ENCODE data around the gene C19orf44.
"Not testable (repeated sequence)": the region's sequence is repeated elsewhere in the genome, so short reads cannot be mapped to it uniquely, and the experiment has no call there.

C19orf44 gene

DNA sequence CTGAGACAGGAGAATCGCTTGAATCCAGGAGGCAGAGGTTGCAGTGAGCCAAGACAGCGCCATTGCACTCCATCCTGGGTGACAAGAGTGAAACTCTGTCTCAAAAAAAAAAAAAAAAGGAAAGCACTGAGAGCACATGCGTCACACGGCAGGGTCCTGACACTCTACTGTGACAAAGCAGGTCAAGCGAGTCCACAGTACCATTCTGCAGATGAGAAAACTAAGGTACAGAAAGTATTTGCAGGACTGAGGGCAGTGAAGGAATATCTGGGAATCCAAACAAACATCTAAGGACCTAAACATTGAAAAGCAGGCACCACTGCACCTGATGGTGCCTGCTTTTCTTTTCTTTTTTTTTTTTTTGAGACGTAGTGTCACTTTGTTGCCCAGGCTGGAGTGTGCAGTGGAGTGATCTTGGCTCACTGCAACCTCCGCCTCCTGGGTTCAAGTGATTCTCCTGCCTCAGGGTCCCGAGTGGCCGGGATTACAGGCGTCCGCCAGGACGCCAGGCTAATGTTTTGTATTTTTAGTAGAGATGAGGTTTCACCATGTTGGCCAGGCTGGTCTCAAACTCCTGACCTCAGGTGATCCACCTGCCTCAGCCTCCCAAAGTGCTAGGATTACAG is 29.3 kb upstream of the C19orf44 start:
- DNase-seq (ENCODE audit: low read depth, low spot score); H3K27ac ChIP-seq: not testable (repeated sequence)

DNA sequence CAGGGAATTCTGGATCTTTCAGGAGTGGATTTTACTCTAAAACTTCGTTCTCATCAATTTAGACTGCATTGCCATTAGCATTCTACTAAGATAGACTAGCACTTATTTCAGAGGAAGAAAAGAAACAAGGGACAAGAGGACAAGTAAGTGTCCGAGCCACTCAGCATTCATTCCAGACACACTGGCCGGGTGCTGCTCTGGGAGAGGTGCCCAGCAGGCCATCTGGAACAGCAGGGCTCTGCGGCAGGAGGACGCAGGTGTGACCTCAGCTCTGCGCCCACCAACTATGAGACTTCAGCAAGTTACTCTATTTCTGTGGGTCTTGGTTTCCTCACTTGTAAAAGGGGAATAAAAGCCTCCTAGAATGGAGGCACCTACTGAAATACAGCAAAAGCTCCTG is 28.6 kb upstream of the C19orf44 start:
- no peak for DNase-seq (ENCODE audit: low read depth, low spot score)
- H3K27ac ChIP-seq = no peak overlapping the region

DNA sequence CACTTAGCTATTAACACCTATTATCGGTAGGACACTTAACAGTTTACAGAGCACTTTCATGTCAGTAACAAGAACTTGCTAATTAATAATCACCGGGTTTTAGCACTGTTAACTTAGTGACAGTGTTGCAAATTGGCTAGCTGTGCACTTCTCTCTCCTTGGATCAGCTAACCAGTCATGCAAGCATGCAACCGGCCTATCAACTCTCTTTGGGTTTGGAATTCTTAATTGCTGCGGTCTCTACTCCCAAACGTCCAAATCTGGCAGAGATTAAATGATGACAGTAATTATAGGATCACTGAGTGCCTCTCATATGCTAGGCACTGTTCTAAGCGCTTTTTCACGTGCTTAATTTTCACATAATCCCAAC is 25.7 kb upstream of the C19orf44 start:
- H3K27ac ChIP-seq = peak overlapping the region; percentile 78
- DNase-seq (ENCODE audit: low read depth, low spot score) = no peak

DNA sequence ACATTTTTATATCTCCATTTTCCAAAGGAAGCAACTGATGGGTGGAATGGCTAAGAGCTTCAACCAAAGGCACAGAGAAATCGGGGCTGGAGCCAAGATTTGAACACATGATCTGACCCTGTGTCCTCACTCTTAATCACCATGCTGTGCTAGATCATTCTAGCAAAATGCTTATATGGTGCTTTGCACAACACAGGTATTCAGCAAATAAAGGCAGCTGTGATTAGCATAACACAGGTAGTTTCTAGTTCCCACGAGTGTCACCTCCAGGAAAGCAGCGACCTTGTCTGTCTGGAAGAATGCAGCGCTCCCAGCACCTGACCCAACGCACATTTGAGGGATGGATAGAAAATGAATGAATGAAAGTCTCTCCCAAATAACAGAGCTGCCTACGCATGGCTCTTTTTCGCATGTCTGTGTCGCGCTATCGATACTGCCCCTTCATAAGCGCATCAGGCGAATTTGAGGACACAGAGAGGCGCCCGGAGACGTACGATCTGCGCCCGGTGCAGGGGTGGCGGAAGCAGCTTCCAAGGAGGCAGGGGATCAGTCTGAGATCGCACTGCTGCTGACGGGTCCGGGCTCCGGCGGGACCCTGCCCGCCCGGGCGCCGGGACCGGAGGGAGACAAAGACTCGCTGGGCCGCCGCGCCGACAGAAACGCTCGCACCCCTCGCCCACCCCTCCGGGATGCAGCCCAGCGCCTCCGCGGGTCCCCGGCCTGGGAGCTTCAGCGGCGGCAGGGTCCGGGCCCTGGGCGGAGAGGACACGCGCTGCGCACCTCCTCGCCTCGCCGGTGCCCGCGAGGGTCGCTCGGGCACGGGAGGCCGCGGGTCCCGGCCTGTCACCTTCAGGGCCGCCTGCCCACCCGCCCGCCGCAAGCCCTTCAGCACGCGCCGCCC is 25.0 kb upstream of the C19orf44 start:
- H3K27ac ChIP-seq = peak overlapping the region; percentile 78
- DNase-seq (ENCODE audit: low read depth, low spot score) = no peak

DNA sequence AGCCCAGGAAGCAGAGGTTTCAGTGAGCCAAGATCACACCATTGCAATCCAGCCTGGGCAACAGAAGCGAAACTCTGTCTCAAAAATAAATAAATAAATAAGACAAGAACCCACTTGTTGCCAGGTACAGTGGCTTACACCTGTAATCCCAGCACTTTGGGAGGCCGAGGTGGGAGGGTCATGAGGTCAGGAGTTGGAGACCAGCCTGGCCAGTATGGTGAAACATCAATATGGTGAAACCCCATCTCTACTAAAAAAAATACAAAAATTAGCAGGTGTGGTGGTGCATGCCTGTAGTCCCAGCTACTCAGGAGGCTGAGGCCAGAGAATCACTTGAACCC is 23.7 kb upstream of the C19orf44 start:
- H3K27ac ChIP-seq; DNase-seq (ENCODE audit: low read depth, low spot score): not testable (repeated sequence)

DNA sequence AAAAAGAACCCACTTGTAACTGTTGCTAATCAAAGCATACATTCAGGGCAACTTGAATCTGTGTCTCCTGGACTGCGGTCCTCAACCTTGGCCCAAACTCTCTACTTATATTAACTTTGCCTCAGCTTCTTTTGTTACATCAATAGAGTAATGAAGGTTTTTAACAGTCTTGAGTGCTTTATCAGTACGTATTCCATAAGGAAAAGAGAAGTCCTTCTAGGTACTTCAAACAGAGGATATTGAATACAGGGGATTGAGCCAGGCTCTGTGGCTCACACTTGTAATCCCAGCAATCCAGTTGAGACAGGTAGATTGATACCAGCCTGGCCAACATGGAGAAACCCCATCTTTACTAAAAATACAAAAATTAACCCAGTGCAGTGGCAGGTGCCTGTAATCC is 23.2 kb upstream of the C19orf44 start:
- H3K27ac ChIP-seq = no peak overlapping the region
- DNase-seq (ENCODE audit: low read depth, low spot score) = no peak

DNA sequence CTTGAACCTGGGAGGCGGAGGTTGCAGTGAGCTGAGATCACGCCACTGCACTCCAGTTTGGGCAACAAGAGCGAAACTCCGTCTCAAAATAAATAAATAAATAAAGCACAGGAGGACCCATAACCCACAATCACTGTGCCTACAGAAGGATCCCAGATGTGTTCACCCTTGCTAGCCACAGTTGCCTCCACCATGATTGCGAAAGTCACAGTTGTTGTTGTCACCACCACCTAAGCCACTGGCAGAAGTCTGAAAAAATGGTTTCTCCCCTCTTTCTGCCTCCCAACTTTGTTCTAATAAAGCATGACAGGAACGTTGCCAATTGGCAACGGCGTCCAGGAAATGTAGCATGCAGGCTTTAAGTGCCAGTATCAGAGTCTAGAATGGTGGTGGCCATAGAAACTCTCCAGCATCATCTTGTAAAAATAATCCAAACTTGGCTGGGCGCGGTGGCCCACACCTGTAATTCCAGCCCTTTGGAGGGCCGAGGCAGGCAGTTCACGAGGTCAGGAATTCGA is 22.3 kb upstream of the C19orf44 start:
- no peak for DNase-seq (ENCODE audit: low read depth, low spot score)
- H3K27ac ChIP-seq = no peak overlapping the region

DNA sequence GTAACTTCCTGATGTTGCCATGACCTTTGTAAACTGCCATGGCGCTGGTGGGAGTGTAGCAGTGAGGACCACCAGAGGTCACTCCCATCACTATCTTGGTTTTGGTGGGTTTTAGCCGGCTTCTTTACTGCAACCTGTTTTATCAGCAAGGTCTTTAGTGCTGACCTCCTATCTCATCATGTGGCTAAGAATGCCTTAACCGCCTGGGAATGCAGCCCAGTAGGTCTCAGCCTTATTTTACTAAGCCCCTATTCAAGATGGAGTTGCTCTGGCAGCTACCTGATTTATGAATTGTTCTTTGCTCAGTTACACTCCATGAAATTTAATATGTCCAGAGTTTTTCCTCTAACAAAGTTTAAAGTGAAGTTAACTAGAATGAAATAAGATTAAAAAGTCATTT is 19.8 kb upstream of the C19orf44 start:
- no peak overlapping the region for H3K27ac ChIP-seq
- no peak for DNase-seq (ENCODE audit: low read depth, low spot score)

DNA sequence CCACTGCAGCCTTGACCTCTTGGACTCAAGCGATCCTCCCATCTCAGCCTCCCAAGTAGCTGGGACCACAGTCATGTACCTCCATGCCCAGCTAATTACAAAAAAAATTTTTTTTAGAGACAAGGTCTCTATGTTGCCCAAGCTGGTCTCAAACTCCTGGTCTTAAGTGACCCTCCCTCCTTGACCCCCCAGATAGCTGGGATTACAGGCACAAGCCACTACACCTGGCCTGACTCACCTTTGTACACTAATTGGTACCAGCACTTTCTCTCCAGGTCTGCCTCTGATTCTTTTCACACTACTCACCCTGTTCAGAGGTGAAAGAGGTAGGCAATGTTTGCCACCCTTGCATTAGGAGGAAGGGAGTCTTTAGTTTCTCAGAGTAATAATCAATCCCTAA is 18.9 kb upstream of the C19orf44 start:
- H3K27ac ChIP-seq = no peak overlapping the region
- no peak for DNase-seq (ENCODE audit: low read depth, low spot score)

DNA sequence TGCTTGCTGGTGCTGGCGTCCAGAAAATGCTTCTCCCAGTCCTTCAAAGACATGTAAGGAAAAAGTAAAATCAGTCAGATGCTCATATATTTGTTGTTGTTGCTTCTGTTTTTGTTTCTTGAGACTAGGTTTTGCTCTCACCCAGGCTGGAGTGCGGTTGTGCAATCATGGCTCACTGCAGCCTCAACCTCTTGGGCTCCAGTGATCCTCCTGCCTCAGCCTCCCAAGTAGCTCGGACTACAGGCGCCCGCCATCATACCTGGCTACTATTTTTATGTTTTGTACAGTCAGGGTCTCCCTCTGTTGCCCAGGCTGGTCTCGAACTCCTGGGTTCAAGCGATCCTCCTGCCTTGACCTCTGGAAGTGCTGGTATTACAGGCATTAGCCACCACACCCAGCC is 13.4 kb upstream of the C19orf44 start:
- H3K27ac ChIP-seq = no peak overlapping the region
- no peak for DNase-seq (ENCODE audit: low read depth, low spot score)

DNA sequence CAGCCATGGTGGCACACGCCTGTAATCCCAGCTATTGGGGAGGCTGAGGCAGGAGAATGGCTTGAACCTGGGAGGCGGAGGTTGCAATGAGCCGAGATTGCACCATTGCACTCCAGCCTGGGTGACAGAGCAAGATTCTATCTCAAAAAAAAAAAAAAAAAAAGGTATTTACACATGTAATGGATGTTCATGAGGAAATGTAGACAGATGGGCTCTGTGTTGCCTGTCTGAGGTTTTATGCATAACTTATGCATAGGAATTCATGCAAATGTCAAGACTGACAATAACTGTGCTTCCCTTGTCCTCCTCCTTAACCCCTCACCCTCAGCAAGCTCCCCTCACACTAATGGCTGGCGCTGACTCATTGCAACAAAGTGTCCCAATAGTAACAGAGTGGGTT is 9.7 kb upstream of the C19orf44 start:
- not testable (repeated sequence) for DNase-seq (ENCODE audit: low read depth, low spot score); H3K27ac ChIP-seq

DNA sequence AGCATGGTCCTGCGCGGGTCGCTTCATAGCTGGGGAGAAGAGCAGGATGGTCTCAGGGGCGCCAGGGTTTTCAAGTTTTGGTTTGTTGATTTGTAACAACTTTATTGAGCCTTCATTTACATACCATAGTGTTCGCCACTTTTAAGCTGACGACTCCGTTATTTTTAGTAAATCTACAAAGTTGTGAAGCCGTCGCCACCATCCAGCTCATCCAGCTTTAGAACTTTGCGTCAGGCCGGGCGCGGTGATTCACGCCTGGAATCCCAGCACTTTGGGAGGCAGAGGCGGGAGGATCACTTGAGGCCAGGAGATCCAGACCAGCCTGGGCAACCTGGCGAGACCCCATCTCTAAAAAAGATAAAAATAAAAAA is 404 bp downstream of the C19orf44 start:
- no peak for DNase-seq (ENCODE audit: low read depth, low spot score)
- no peak overlapping the region for H3K27ac ChIP-seq

DNA sequence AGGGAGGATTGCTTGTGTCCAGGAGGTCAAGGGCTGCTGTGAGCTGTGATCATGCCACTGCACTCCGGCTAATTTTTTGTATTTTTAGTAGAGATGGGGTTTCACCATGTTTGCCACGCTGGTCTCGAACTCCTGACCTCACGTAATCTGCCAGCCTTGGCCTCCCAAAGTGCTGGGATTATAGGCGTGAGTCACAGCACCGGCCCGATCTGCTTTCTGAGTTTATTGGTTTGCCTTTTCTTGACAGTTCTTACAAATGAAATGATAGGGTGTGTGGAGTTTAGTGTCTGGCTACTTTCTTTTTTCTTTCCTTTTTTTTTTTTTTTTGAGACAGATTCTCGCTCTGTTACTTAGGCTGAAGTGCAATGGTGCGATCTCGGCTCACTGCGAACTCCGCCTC is 848 bp downstream of the C19orf44 start:
- no peak for DNase-seq (ENCODE audit: low read depth, low spot score)

DNA sequence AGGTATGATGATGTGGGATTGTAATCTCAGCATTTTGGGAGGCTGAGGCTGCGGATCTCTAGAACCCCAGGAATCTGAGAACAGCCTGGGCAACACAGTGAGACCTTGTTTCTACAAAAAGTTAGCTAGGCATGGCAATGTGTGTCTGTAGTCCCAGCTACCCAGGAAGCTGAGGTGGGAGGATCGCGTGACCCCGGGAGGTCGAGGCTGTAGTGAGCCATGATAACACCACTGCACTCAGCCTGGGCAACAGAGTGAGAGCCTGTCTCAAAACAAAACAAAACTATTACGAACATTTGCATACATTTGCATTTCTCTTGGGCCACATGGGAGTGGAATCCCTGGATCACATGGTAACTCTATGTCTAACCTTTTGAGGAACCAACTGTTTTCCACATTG is 1.6 kb downstream of the C19orf44 start:
- no peak for DNase-seq (ENCODE audit: low read depth, low spot score)
- no peak overlapping the region for H3K27ac ChIP-seq

More for the DNA sequence above, 848 bp downstream of the C19orf44 start:
- no peak overlapping the region for H3K27ac ChIP-seq

DNA sequence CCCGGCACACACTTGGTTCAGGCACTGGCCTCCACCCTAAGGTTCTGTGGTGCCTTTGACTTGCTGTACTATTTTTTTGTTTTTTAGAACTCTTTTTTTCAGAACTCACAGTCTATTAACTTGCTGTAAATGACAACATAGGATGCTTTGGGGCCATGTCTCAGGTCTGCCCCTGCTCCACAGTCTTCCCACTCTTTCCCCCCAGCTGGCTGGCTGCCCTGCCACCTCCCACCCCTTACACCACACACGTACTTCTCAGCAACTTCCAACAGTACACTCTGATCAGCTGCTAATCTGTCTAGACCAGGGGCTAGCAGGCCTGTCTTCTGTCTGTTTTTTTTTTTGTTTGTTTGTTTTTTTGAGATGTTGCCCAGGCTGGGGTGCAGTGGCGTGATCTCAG is 8.1 kb downstream of the C19orf44 start:
- no peak for DNase-seq (ENCODE audit: low read depth, low spot score)
- no peak overlapping the region for H3K27ac ChIP-seq

DNA sequence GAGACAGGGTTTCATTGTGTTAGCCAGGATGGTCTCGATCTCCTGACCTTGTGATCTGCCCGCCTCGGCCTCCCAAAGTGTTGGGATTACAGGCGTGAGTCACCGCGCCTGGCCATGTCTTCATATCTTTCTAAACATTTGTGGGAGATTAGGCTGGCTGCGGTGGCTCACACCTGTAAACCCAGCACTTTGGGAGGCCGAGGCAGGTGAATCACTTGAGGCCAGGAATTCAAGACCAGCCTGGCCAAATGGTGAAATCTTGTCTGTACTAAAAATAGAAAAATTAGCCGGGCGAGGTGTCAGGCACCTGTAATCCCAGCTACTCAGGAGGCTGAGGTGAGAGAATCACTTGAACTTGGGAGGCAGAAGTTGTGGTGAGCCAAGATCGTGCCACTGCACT is 10.0 kb downstream of the C19orf44 start:
- not testable (repeated sequence) for DNase-seq (ENCODE audit: low read depth, low spot score); H3K27ac ChIP-seq

DNA sequence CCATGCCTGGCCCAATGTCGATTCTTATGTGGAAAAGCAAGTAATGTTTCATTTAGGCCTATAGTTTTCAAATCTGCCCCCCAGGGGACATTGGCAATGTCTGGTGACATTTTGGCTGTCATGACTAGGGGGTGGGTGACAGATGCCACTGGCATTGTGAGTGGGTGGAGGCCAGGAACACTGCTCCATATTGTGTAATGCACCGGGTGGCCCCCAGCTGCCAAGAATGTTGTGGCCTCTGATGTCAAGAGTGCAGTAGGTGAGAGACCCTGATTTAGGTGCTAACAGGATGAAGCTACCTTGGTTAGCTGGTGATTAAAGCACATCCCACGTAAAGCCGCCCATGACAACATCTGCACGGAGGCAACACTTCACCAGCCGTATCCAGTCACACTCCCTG is 10.8 kb downstream of the C19orf44 start:
- DNase-seq (ENCODE audit: low read depth, low spot score) = no peak
- H3K27ac ChIP-seq = no peak overlapping the region

DNA sequence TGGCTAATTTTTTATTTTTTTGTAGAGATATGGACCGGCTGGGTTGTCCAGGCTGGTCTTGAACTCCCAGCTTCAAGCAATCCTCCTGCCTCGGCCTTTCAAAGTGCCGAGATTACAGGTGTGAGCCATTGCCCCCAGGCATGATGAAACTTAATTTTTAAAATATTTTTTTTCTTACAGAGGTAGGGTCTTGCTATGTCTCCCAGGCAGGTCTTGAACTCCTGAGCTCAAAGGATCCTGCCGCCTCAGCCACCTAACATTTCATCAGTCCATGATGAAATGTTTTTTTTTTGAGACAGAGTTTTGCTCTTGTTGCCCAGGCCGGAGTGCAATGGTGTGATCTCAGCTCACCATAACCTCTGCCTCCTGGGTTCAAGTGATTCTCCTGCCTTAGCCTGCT is 12.4 kb downstream of the C19orf44 start:
- H3K27ac ChIP-seq = no peak overlapping the region
- no peak for DNase-seq (ENCODE audit: low read depth, low spot score)

DNA sequence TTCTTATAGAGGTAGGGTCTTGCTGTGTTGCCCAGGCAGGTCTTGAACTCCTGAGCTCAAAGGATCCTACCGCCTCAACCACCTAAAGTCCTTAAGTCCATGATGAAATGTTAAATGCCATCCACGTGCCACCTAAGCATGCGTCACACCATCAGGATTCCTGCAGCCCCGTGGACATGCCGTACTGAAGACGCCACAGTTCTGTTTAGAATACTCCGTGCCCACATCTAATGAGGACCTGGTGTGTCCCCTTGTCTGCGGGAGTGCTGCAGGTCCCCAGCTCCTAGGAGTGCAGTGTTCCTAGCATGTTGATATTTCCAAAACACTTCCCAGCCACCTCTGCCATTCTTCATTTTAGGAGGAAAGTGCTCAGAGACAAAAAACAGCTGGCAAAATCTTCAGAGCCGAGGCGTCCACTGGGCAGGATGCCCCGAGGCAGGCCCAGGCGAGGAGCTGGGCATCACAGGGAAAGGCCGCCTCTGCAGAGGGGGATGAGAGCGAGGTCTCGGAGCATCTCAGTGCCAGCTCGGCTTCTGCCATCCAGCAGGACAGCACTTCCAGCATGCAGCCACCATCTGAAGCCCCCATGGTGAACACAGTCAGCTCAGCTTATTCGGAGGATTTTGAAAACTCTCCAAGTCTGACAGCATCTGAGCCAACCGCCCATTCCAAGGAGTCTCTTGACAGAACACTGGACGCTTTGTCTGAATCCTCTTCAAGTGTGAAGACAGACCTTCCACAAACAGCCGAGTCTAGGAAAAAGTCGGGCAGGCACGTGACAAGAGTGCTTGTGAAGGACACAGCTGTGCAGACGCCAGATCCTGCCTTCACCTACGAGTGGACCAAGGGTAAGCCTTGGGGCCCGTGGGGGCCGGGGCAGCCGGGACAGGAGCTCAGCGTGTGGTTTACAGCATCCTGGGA is 13.2 kb downstream of the C19orf44 start:
- H3K27ac ChIP-seq = no peak overlapping the region
- DNase-seq (ENCODE audit: low read depth, low spot score) = no peak

DNA sequence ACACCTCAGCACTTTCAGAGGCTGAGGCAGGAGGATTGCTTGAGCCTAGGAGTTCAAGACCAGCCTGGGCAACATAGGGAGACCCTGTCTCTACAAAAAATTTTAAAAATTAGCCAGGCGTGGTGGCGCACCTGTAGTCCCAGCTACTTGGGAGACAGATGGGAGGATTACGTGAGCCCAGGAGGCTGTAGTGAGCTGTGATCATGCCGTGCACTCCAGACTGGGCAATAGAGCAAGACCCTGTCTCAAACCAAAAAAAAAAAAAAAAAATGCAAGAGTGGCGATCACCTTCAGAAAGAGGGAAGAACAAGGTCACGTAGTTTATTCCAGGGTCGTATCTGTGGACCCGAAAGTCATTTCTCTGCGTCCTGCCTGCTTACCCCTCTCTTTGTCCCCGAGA is 16.4 kb downstream of the C19orf44 start:
- not testable (repeated sequence) for DNase-seq (ENCODE audit: low read depth, low spot score); H3K27ac ChIP-seq

All from epithelial cell of prostate (primary cell).